Neural progenitor cell (in vitro differentiated cells): ENCODE data around the gene ABO. TPM values are rescaled to one million over a fixed set of nuclear protein-coding genes. Genes with fewer than 3 reads are reported as not detected.

Source experiments
- small RNA-seq: library from RNA; depleted of rRNA; stranded (forward); fragments of <200 nt; gene quantifications from one replicate; pipeline ENCODE3, GENCODE V24; 2015
- total RNA-seq: library from RNA; depleted of rRNA; stranded (reverse); fragments of >200 nt; gene quantifications from 2 replicates; pipeline ENCODE4 v1.2.3, GENCODE V29; 2015; ENCODE audit warnings: low replicate concordance

Gene ABO
- total RNA-seq, 1 donor from 2014 or later = not detected

Small RNA genes lying within 50 kb of the gene (small RNA-seq; reads per million reads assigned to genes)
- gene RF00019 = not detected

Other genes starting within 250 kb of the ABO start
- 77.9 and 119 TPM in 2 replicates for gene GTF3C5, start 244.2 kb downstream of the ABO start, total RNA-seq
- gene CEL, start 213.2 kb downstream of the ABO start, total RNA-seq = 1.0 and 2.2 TPM in 2 replicates
- 24.1 and 58.8 TPM in 2 replicates for gene RALGDS, start 154.0 kb downstream of the ABO start, total RNA-seq
- gene GBGT1, start 111.3 kb downstream of the ABO start, total RNA-seq = 2.0 and 3.0 TPM in 2 replicates
- not detected in 2 replicates for gene OBP2B, start 66.0 kb downstream of the ABO start, total RNA-seq
- 13.2 and 32.9 TPM in 2 replicates for gene SURF6, start 61.0 kb upstream of the ABO start, total RNA-seq
- 31.7 and 66.5 TPM in 2 replicates for gene MED22, start 72.9 kb upstream of the ABO start, total RNA-seq
- gene RPL7A, start 73.0 kb upstream of the ABO start, total RNA-seq = 3,449 and 3,613 TPM in 2 replicates
- 31.0 and 36.7 TPM in 2 replicates for gene SURF1, start 81.3 kb upstream of the ABO start, total RNA-seq
- 16.0 and 19.6 TPM in 2 replicates for gene SURF2, start 81.3 kb upstream of the ABO start, total RNA-seq
- 102 and 155 TPM in 2 replicates for gene SURF4, start 100.9 kb upstream of the ABO start, total RNA-seq
- gene STKLD1, start 101.2 kb upstream of the ABO start, total RNA-seq = 0.58 and 0.65 TPM in 2 replicates
- 17.9 and 24.9 TPM in 2 replicates for gene REXO4, start 142.8 kb upstream of the ABO start, total RNA-seq
- gene ADAMTS13, start 147.2 kb upstream of the ABO start, total RNA-seq = 2.4 and 6.1 TPM in 2 replicates
- 15.7 and 29.3 TPM in 2 replicates for gene CACFD1, start 184.8 kb upstream of the ABO start, total RNA-seq
- 2.3 and 8.8 TPM in 2 replicates for gene SLC2A6, start 203.9 kb upstream of the ABO start, total RNA-seq
- gene MYMK, start 249.8 kb upstream of the ABO start, total RNA-seq = not detected in 2 replicates